SIG-M5 treated with dmso at 0.1 percent for 504 hours (cell line): ENCODE measurements around the gene SCP2.

ENCODE experiments used
- DNase-seq: peaks from one replicate; lab custom pipeline; 2025; ENCODE audit not compliant: unreplicated experiment; lab: John Stamatoyannopoulos, UW

The SCP2 gene

GRCh38 chr1:52927212-52928014 lies at the start of gene SCP2:
TSS of gene SCP2 (plus strand) at chr1:52927276. CDS start at chr1:52927397, 121 bp downstream.
- peak; percentile 18 for DNase-seq

GRCh38 chr1:52877554-52877953 lies 49.5 kb upstream of the SCP2 start:
- no peak for DNase-seq

GRCh38 chr1:52880206-52880605 lies 46.9 kb upstream of the SCP2 start:
- DNase-seq, result no peak

GRCh38 chr1:52887483-52887882 lies 39.6 kb upstream of the SCP2 start:
- DNase-seq, result no peak

- no peak for DNase-seq
These were observed 34.5 kb upstream of the SCP2 start for GRCh38 chr1:52892424-52893215.

GRCh38 chr1:52899445-52899894 lies 27.6 kb upstream of the SCP2 start:
- DNase-seq, result peak; percentile 27

- DNase-seq, result no peak
These were observed 26.7 kb upstream of the SCP2 start for GRCh38 chr1:52900402-52900801.

GRCh38 chr1:52901384-52901783 lies 25.7 kb upstream of the SCP2 start:
- DNase-seq, result no peak

- DNase-seq, result no peak
These were observed 22.7 kb upstream of the SCP2 start for GRCh38 chr1:52904208-52904926.

- DNase-seq, result peak; percentile 39
These were observed 22.0 kb upstream of the SCP2 start for GRCh38 chr1:52904927-52905698.

GRCh38 chr1:52906135-52906603 lies 20.9 kb upstream of the SCP2 start:
- no peak for DNase-seq

- no peak for DNase-seq
These were observed 19.8 kb upstream of the SCP2 start for GRCh38 chr1:52907068-52907811.

GRCh38 chr1:52907812-52908153 lies 19.3 kb upstream of the SCP2 start:
- DNase-seq, result no peak

GRCh38 chr1:52911541-52911940 lies 15.5 kb upstream of the SCP2 start:
- no peak for DNase-seq

GRCh38 chr1:52913014-52913413 lies 14.1 kb upstream of the SCP2 start:
- no peak for DNase-seq

- no peak for DNase-seq
These were observed 13.5 kb upstream of the SCP2 start for GRCh38 chr1:52913537-52913936.

GRCh38 chr1:52914463-52914862 lies 12.6 kb upstream of the SCP2 start:
- no peak for DNase-seq

- DNase-seq, result no peak
These were observed 11.7 kb upstream of the SCP2 start for GRCh38 chr1:52915211-52915854.

- no peak for DNase-seq
These were observed 11.2 kb upstream of the SCP2 start for GRCh38 chr1:52915855-52916220.
